ENCODE results near the gene AVPI1.

Gene AVPI1

DNA sequence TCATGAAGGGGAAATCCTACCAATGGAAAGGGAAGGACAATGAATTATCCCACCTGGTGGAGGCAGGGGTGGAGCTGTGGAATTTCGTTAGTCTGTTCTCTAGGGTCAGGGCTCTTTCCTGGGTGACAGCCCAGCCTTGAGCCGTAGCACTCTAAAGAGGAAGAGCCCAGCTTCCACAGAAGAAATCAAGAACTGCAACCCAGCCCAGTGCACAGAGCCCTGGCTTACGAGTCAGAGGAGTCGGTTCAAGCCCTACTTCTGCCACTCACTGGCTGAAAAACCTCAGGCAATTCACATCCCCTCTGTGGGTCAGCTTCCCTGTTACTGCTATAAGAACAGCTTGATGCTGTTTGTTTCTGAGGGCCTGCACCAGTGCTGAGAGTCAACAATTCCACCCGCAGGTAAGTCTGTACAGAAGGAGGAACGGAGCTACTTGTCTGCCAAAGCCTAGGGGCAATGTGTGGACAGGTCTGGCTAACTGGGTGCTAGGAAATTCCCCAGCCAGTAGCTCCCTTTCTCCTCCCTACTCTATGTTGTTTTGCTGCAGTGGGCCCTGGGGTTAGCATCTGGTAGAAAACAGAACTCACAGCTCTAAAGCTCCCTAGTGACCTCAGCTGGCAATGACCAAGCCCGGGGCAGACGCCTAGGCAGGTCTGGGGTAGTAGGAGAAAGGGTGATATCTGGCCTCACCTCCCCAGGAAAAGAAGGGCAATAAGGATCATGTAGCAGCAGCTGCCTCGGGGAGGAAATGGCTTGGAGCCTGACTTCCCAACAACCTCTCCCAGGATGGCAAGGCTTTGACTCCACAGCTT is 3.3 kb downstream of the AVPI1 start:
- peaks cover 9 to 17% of the 10 kb centered on the region in 2 donors for H3K4me1 Mint-ChIP-seq (ENCODE audit: low read depth in 2 of 2)
- peaks cover 15% of the 10 kb centered on the region for H3K36me3 Mint-ChIP-seq (ENCODE audit: insufficient read depth)
- H3K27me3 Mint-ChIP-seq, result no peaks in the 10 kb centered on the region
- no peak overlapping the region for H3K4me3 Mint-ChIP-seq
- ATAC-seq (replicated peaks) (no peak), DNase-seq (no peak)
- no peaks in the 10 kb centered on the region for H3K9me3 Mint-ChIP-seq
- no peak overlapping the region for H3K27ac Mint-ChIP-seq

DNA sequence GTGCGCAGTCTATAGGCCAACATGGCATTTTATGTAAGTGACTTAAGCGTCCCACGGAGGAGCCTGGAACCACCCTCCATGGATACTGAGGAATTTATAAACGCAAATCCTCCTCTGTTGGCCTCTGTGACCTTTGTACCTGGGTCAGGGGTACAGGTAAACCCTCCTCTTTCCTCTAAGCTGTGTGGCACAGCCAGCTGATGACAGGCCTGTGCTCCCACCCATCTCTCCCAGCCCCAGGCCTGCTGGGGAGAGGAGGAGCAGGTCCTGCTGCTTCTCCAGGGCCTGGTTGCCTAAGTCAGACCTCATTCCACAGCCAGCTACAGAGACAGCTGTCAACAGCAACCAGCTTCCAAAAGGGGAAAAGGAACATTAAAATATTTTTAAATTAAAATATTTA is 5.0 kb downstream of the AVPI1 start:
- Mint-ChIP-seq H3K4me1 (ENCODE audit: low read depth in 2 of 2) (peaks cover 1 to 8% of the 10 kb centered on the region in 2 donors), H3K27ac (no peak overlapping the region), H3K9me3 (no peaks in the 10 kb centered on the region), H3K4me3 (no peak overlapping the region), H3K27me3 (no peaks in the 10 kb centered on the region), H3K36me3 (ENCODE audit: insufficient read depth) (peaks cover 21% of the 10 kb centered on the region)
- ATAC-seq (replicated peaks) (no peak), DNase-seq (no peak)

DNA sequence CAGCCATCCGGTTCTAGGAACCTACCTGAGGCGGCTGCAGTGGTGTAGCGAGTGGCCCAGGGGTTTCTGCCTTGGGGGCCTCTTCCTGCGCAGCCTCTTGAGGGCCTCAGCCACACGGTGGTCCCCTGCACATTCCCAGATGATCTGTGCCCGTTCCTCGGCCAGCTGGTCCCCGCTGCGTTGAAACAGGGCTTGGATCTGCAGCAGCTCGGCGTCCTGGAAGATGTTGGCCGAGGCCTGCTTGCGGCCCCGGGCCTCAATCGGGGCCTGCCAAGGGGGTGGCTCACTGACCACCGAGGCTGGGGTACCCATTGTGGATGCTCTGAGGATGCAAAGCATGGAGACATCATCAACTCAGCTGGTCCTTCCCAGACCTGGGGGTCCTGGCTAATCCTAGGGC is 7.4 kb downstream of the AVPI1 start:
- Mint-ChIP-seq H3K4me3 (no peak overlapping the region), H3K4me1 (ENCODE audit: low read depth in 2 of 2) (no peaks in the 10 kb centered on the region), H3K27ac (no peak overlapping the region), H3K27me3 (no peaks in the 10 kb centered on the region), H3K36me3 (ENCODE audit: insufficient read depth) (peaks cover 38% of the 10 kb centered on the region), H3K9me3 (no peaks in the 10 kb centered on the region)
- DNase-seq (no peak), ATAC-seq (replicated peaks) (no peak)

DNA sequence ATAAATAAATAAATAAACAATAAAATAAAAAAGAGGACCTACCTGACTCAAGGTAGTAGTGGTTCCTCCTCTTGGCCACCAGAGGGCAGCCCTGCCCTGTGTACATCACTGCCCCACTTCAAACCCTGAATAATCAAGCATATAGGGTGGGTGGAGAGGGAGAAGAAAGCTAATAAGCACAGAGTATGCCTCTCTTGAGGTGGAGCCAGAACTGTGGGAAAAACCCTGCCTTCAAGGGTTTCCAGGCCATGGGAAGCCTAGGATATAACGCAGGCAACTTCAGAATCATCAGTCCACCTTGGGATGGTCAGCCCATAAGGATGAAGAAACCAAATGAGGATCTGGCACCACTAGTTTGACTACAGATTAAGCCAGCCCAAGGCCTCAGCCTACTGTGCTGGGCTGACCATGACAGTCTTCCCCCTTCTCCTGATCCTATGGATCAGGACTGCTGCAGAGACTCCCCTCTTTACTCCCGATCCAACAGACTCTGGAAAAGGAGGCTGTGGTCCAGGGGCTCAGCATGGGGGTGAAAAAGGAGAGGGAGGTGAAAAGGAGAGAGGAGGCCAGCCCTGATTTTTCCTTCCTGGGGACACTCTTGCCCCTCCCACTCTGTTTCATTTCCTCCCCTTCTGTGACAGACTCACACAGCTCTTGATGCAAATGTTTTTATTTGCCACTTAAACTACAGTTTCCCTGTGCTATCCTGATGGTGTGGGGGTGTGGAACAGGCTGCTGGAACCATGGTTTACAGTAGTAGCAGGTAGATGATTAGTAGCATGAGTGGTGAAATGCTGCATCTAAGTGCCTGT is 10.1 kb downstream of the AVPI1 start:
- Mint-ChIP-seq H3K27me3 (no peaks in the 10 kb centered on the region), H3K36me3 (ENCODE audit: insufficient read depth) (peaks cover 58% of the 10 kb centered on the region), H3K27ac (peak overlapping the region in 1 of 2 donors; percentile 69), H3K4me1 (ENCODE audit: low read depth in 2 of 2) (no peaks in the 10 kb centered on the region), H3K9me3 (no peaks in the 10 kb centered on the region), H3K4me3 (no peak overlapping the region)
- peak; percentile 90 for ATAC-seq (replicated peaks)
- peak; percentile 34 to 44 (median 34) for DNase-seq

DNA sequence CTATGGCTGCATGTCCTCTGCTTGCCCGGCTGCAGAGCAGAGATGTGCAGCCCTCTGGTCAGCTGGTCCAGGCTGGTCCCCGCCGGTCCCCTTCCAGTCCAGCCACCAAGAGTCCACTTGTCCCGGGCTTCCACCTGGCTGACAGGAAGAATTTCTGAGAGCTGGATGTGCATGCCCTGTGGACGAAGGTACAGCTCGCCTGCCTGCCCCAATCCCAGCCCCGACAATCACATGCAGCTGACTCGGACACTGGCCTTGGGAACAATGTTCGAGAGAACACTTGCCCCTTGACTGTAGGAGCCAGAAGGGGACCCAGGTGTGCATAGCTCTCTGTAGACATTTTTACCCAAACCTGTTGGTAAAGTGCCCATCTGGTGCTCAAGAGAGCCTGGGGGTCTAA is 11.8 kb downstream of the AVPI1 start:
- H3K4me1 Mint-ChIP-seq (ENCODE audit: low read depth in 2 of 2), result no peaks in the 10 kb centered on the region
- H3K9me3 Mint-ChIP-seq, result no peaks in the 10 kb centered on the region
- no peaks in the 10 kb centered on the region for H3K27me3 Mint-ChIP-seq
- peaks cover 69% of the 10 kb centered on the region for H3K36me3 Mint-ChIP-seq (ENCODE audit: insufficient read depth)
- DNase-seq, result no peak
- no peak overlapping the region for H3K4me3 Mint-ChIP-seq
- H3K27ac Mint-ChIP-seq, result no peak overlapping the region
- ATAC-seq (replicated peaks), result no peak

DNA sequence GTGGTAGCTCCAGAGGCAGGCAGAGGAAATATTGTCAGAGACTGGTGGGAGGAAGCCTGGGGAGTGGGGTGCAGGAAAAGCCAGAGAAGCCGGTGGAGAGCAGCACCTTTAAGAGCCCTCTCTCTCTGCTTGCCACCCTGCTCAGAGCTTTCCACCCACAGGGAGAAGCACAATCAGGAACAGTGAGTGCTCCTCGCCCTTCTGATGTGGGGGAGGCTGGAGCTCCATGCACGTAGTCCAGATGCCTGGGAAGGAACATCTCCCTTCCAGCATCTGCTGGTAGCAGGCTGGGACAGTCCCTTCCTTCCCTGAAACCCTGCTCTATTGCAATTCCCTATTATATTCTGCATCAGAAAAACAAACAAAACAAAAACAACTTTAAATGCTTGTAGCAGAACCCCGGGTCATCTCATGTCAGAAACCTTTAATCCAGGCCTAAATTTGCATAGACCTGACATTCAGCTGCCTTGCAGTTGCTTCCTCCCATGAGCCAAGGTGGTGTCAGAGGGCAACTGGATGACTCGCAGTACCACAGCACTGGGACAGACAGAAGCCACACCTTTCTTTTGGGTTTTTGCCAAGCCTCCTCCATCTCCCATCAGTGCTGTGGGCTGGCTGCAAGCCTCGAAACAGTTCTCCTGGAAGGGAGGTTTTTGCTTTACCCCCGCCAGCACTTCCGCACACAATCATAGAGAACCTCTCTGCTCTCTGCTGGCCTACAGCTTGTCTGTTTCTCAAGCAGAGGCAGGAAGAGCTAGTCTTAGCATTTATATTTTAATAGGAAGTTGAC is 13.1 kb downstream of the AVPI1 start:
- peak overlapping the region in 1 of 2 donors; percentile 44 for H3K27ac Mint-ChIP-seq
- H3K4me1 Mint-ChIP-seq (ENCODE audit: low read depth in 2 of 2), result no peaks in the 10 kb centered on the region
- H3K4me3 Mint-ChIP-seq, result no peak overlapping the region
- ATAC-seq (replicated peaks) (no peak), DNase-seq (no peak)
- H3K9me3 Mint-ChIP-seq, result no peaks in the 10 kb centered on the region
- peaks cover 66% of the 10 kb centered on the region for H3K36me3 Mint-ChIP-seq (ENCODE audit: insufficient read depth)
- no peaks in the 10 kb centered on the region for H3K27me3 Mint-ChIP-seq

DNA sequence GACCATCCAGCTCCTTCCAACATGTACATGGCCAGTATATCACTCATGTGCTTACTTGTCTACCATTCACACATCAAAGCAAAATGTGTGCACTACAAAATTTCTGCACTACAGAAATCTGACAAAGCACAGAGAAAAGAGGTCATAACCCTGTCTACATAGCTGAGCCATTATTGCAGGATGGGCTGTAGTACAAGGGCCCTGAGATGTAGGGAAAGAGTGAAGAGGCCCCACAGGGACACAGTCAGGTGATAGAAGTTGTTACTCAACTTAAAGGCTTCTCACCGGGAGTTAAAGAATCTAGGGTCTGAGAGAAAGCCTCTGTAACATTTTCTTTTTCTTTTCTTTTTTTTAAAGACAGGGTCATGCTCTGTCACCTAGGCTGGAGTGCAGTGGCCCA is 17.5 kb downstream of the AVPI1 start:
- H3K27ac Mint-ChIP-seq, result no peak overlapping the region
- H3K9me3 Mint-ChIP-seq, result no peaks in the 10 kb centered on the region
- no peak for DNase-seq
- peaks cover 4 to 8% of the 10 kb centered on the region in 2 donors for H3K4me1 Mint-ChIP-seq (ENCODE audit: low read depth in 2 of 2)
- no peak overlapping the region for H3K4me3 Mint-ChIP-seq
- ATAC-seq (replicated peaks), result no peak
- peaks cover 65% of the 10 kb centered on the region for H3K36me3 Mint-ChIP-seq (ENCODE audit: insufficient read depth)
- no peaks in the 10 kb centered on the region for H3K27me3 Mint-ChIP-seq

DNA sequence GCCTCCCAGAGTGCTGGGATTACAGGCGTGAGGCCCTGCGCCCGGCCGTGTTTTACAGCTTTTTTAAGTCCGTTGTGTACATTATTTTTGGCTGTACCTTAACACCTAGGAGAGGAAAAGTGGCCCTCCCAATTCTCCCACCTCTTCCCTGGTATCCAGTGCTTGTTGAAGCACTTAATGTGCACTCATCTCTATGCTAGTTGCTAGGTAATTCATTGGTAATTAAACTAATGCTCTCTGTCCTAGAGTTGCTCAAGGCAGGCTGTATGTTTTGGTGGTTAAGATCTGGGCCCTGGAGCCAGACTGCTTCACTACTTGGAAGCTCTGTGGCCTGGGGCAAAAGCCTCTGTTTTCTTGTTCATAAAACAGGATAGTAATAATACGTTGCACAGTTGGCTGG is 19.6 kb downstream of the AVPI1 start:
- Mint-ChIP-seq H3K27me3 (no peaks in the 10 kb centered on the region), H3K4me3 (no peak overlapping the region), H3K36me3 (ENCODE audit: insufficient read depth) (peaks cover 58% of the 10 kb centered on the region), H3K9me3 (no peaks in the 10 kb centered on the region), H3K4me1 (ENCODE audit: low read depth in 2 of 2) (peaks cover 4 to 8% of the 10 kb centered on the region in 2 donors), H3K27ac (peak overlapping the region in 1 of 2 donors; percentile 51)
- no peak for ATAC-seq (replicated peaks)
- DNase-seq, result no peak

DNA sequence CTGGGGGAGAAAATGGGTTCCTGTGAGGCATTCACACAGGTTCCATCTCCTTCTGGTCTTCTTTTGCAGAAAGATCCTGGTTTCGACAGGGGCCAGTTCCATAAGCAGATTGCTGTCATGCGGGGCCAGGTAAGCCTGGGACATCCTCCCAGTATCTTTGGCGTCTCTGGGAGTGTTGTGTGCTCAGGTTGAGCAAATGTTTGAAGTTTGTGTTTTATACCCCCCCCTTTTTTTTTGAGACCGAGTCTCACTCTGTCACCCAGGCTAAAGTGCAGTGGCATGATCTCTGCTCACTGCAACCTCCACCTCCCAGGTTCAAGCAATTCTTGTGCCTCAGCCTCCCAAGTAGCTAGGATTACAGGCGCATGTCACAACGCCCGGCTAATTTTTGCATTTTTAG is 20.0 kb downstream of the AVPI1 start:
- Mint-ChIP-seq H3K36me3 (ENCODE audit: insufficient read depth) (peaks cover 59% of the 10 kb centered on the region), H3K4me1 (ENCODE audit: low read depth in 2 of 2) (peaks cover 4 to 8% of the 10 kb centered on the region in 2 donors), H3K9me3 (no peaks in the 10 kb centered on the region), H3K27ac (peak overlapping the region in 1 of 2 donors; percentile 51), H3K27me3 (no peaks in the 10 kb centered on the region), H3K4me3 (no peak overlapping the region)
- ATAC-seq (replicated peaks), result no peak
- DNase-seq, result no peak

DNA sequence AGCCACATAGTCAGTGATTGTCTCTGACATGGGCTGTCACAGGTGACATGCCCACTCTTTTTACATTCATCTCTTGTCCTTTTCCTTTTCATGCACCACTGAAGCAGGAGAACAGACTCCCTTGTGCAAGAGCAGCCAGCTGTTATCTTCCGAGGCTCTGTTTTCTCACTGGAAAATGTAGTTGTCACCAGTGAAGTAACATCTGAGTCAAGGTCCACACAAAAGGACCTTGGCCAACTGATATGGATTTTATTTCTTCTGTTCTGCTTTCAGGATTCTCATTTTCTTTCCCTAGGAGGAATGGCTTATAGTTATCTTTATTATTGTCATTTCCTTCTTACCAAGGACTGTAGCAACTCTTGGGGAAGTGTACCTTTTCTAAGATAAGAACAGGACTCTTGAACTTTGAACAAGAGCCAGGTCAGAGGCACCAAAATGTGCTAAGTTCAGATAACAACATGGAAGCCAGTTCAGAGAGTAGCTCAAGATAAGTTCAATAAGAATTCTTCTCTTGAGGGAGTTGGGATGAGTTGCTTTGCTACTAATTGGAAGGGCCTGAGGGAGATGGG is 22.7 kb downstream of the AVPI1 start:
- Mint-ChIP-seq H3K27ac (no peak overlapping the region), H3K4me3 (no peak overlapping the region), H3K36me3 (ENCODE audit: insufficient read depth) (peaks cover 64% of the 10 kb centered on the region), H3K27me3 (no peaks in the 10 kb centered on the region), H3K4me1 (ENCODE audit: low read depth in 2 of 2) (peaks cover 4 to 8% of the 10 kb centered on the region in 2 donors), H3K9me3 (no peaks in the 10 kb centered on the region)
- ATAC-seq (replicated peaks), result no peak
- no peak for DNase-seq

DNA sequence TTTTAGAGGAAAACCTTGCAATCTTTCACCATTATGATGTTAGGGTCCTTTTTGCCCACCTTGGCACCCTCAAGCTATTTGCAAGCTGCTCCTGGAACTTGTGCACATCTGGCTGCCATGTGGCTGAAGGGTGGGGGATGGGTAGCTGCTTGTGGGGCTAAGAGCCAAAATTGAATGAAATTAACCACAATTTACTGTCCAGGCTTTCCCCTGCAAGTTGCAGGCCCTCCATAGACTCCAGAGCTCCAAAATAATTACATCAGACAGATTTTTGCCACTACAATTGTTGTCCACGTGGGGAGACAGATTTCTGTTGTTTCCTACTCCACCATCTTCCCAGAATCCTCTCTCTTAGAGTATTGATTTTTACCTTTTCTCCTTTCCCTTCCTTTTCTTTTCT is 27.5 kb downstream of the AVPI1 start:
- no peak overlapping the region for H3K27ac Mint-ChIP-seq
- no peaks in the 10 kb centered on the region for H3K27me3 Mint-ChIP-seq
- H3K4me3 Mint-ChIP-seq, result no peak overlapping the region

DNA sequence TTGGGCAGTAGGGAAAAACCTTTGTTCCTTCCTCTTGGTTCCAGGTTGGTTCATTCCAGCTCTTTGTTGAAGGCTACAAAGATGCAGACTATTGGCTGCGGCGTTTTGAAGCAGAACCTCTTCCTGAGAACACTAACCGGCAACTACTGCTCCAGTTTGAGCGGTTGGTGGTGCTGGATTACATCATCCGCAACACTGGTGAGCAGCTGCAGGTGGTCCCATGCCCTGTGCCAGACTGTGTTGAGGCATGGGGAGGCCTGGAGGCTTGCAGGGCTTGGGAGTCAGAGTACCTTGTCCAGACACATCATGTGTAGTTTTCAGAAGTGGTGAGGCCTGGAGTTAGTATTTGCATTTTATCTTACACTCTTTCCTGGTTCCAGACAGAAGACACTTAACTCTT is 30.3 kb downstream of the AVPI1 start:
- Mint-ChIP-seq H3K27me3 (no peaks in the 10 kb centered on the region), H3K9me3 (no peaks in the 10 kb centered on the region), H3K27ac (peak overlapping the region in 1 of 2 donors; percentile 54), H3K4me3 (no peak overlapping the region), H3K4me1 (ENCODE audit: low read depth in 2 of 2) (peaks cover 1 to 10% of the 10 kb centered on the region in 2 donors), H3K36me3 (ENCODE audit: insufficient read depth) (peaks cover 82% of the 10 kb centered on the region)
- DNase-seq (no peak), ATAC-seq (replicated peaks) (no peak)

More for the DNA sequence above, 27.5 kb downstream of the AVPI1 start:
- H3K9me3 Mint-ChIP-seq, result no peaks in the 10 kb centered on the region
- H3K4me1 Mint-ChIP-seq (ENCODE audit: low read depth in 2 of 2), result peaks cover 0 to 5% of the 10 kb centered on the region in 2 donors
- peaks cover 73% of the 10 kb centered on the region for H3K36me3 Mint-ChIP-seq (ENCODE audit: insufficient read depth)
- no peak for DNase-seq
- no peak for ATAC-seq (replicated peaks)

DNA sequence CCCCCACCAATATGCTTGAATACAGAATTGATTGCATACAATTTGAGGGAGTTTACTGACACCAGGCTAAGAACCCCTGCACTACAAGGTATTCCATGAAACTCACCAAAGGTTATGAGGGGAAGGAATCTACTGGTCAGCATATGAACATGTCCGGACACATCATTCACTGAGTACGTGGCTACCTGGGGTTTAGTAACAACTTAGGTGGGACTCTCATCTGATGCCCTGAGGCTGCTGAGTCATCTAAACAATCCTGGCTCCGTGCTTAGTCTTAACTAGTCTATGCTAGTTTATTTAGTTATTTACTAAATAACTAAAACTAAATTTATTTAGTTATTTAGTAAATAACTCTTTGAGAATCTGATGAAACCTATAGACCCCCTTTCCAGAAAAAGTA is 35.3 kb downstream of the AVPI1 start:
- H3K27me3 Mint-ChIP-seq, result no peaks in the 10 kb centered on the region
- H3K36me3 Mint-ChIP-seq (ENCODE audit: insufficient read depth), result peaks cover 50% of the 10 kb centered on the region
- ATAC-seq (replicated peaks) (no peak), DNase-seq (no peak)
- H3K9me3 Mint-ChIP-seq, result no peaks in the 10 kb centered on the region
- no peak overlapping the region for H3K27ac Mint-ChIP-seq
- peaks cover 18 to 25% of the 10 kb centered on the region in 2 donors for H3K4me1 Mint-ChIP-seq (ENCODE audit: low read depth in 2 of 2)
- H3K4me3 Mint-ChIP-seq, result no peak overlapping the region
